HEK293 (cell line): Measurements from ENCODE around the gene EXTL1.

Source experiments
- CTCF ChIA-PET: fragments of 350-600 bp; formaldehyde crosslinking; extraction: SDS; loops from one replicate; lab custom pipeline; 2021; ENCODE audit warnings: antibody characterized with exemption; lab: Yijun Ruan, JAX
- POLR2A ChIA-PET: fragments of 300-600 bp; formaldehyde crosslinking; extraction: SDS; loops from one replicate; lab custom pipeline; 2020; ENCODE audit warnings: antibody characterized with exemption, inconsistent platforms; lab: Yijun Ruan, JAX
- H3K27ac ChIP-seq: fragments of 200-500 bp; sonication (Bioruptor generic); 2 replicates; pipeline ENCODE4 v1.5.1; 2014; ENCODE audit warnings: low read depth, low read length, control low read depth, inconsistent platforms; ENCODE audit errors: extremely low read depth
- H3K36me3 ChIP-seq, 2 experiments: fragments of 200-500 bp in 1 of 2; sonication (Bioruptor generic) in 1 of 2; 1 replicate in 1 of 2; 2 replicates in 1 of 2; pipeline ENCODE4 v1.5.1; 2014 to 2017; ENCODE audit warnings: inconsistent platforms in 2 of 2, low read length in 2 of 2; ENCODE audit not compliant: control insufficient read depth in 2 of 2, insufficient read depth in 1 of 2
- H3K4me1 ChIP-seq: fragments of 200-500 bp; sonication (Bioruptor generic); 2 replicates; pipeline ENCODE4 v1.5.1; 2014; ENCODE audit warnings: mild to moderate bottlenecking, low read length, inconsistent platforms; ENCODE audit not compliant: control insufficient read depth, insufficient read depth
- H3K4me3 ChIP-seq: 2 replicates; pipeline ENCODE4 v1.5.1; 2011; ENCODE audit warnings: low read depth, mild to moderate bottlenecking, control low read depth, low read length, moderate library complexity
- H3K9me3 ChIP-seq: fragments of 200-500 bp; sonication (Bioruptor generic); 2 replicates; pipeline ENCODE4 v1.5.1; 2014; ENCODE audit warnings: low read depth, low read length, inconsistent platforms; ENCODE audit not compliant: control insufficient read depth, insufficient read depth
- OSR2 ChIP-seq: fragments of 450-650 bp; formaldehyde crosslinking; IDR thresholded peaks from 2 replicates; pipeline ENCODE4 v1.5.1; 2016; ENCODE audit warnings: missing biosample characterization, missing genetic modification characterization
- SP3 ChIP-seq: fragments of 450-650 bp; formaldehyde crosslinking; IDR thresholded peaks from 2 replicates; pipeline ENCODE4 v1.5.1; 2016; ENCODE audit warnings: missing biosample characterization, missing genetic modification characterization
- ZFHX2 ChIP-seq: fragments of 450-650 bp; formaldehyde crosslinking; conservative IDR thresholded peaks from 2 replicates; pipeline ENCODE4 v1.5.1; 2016; ENCODE audit warnings: missing biosample characterization, missing genetic modification characterization
- ZNF112 ChIP-seq: fragments of 450-650 bp; formaldehyde crosslinking; IDR thresholded peaks from 2 replicates; pipeline ENCODE4 v1.5.0; 2017; ENCODE audit warnings: missing biosample characterization, missing genetic modification characterization
- ZNF214 ChIP-seq: fragments of 450-650 bp; formaldehyde crosslinking; IDR thresholded peaks from 2 replicates; pipeline ENCODE4 v1.5.1; 2017; ENCODE audit warnings: missing biosample characterization, mild to moderate bottlenecking, missing genetic modification characterization, borderline replicate concordance
- ZNF37A ChIP-seq: fragments of 450-650 bp; IDR thresholded peaks from 2 replicates; pipeline ENCODE4 v1.5.1; 2018; ENCODE audit warnings: missing biosample characterization, missing genetic modification characterization
- ZNF529 ChIP-seq: fragments of 450-650 bp; formaldehyde crosslinking; IDR thresholded peaks from 2 replicates; pipeline ENCODE4 v1.5.1; 2017; ENCODE audit warnings: missing genetic modification characterization, missing biosample characterization; ENCODE audit not compliant: insufficient replicate concordance
- ZNF544 ChIP-seq: fragments of 450-650 bp; formaldehyde crosslinking; IDR thresholded peaks from 2 replicates; pipeline ENCODE4 v1.5.0; 2017; ENCODE audit warnings: missing biosample characterization, missing genetic modification characterization
- ZNF549 ChIP-seq: fragments of 450-650 bp; IDR thresholded peaks from 2 replicates; pipeline ENCODE4 v1.5.1; 2018; ENCODE audit warnings: missing biosample characterization, missing genetic modification characterization, mild to moderate bottlenecking, inconsistent platforms, moderate library complexity
- ZNF660 ChIP-seq: fragments of 450-650 bp; IDR thresholded peaks from 2 replicates; pipeline ENCODE4 v1.5.1; 2018; ENCODE audit warnings: missing biosample characterization, mild to moderate bottlenecking, missing genetic modification characterization
- TF ChIP-seq, protein P1 (sequence below): fragments of 450-650 bp; formaldehyde crosslinking; IDR thresholded peaks from 2 replicates; pipeline ENCODE4 v1.5.0; 2017; ENCODE audit warnings: missing biosample characterization, missing genetic modification characterization, borderline replicate concordance
- TF ChIP-seq, protein P2 (sequence below): sonication (generic); formaldehyde crosslinking; IDR thresholded peaks from 2 replicates; pipeline ENCODE4 v1.8.1; 2022; ENCODE audit warnings: mild to moderate bottlenecking, moderate library complexity, missing genetic modification reagents
- TF ChIP-seq, protein P3 (sequence below): fragments of 450-650 bp; formaldehyde crosslinking; IDR thresholded peaks from 2 replicates; pipeline ENCODE4 v1.5.1; 2016; ENCODE audit warnings: missing biosample characterization, missing genetic modification characterization, borderline replicate concordance

Gene EXTL1

DNA sequence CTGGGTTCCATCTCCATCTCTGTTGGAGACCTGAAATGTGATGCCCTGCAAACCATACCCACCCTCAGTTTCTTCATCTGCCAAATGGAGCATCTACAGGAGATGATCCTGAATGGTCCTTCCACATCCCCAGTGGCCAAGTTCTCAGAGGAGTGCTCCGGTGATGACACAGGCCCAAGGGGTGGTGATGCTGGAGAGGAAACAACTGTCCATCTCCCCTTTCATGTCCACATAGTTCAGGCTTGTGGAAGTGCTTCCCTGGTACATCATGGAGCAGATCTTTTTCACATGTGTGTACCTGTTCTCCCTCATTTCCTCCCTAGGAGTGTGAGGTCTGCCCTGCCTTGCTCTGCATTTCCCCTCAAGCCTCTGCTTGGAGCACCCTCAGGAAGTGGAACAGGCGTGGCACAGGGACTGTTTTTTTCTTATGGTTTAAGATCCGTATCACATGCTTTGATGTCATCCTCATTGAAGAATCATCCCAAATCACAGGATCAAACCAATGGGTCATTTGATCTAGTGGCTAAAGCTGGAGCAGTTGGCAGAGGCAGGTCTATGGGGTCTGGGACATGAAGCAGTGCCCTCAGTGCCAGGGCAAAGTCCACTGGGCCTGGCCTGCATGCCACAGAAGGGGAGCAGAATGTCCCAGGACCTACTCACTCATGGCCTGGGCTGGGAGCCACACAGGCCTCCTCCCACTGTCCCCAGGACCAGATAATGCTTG lies 54.0 kb downstream of the EXTL1 start:
- Histone ChIP-seq H3K4me1 (no peaks in the 10 kb centered on the region), H3K4me3 (no peak overlapping the region), H3K36me3 (no peaks in the 10 kb centered on the region), H3K27ac (no peak overlapping the region), H3K9me3 (no peaks in the 10 kb centered on the region)
- TF ChIP-seq ZNF112 (tag by site-specific recombination) (no peak), ZNF214 (no peak), OSR2 (tag by site-specific recombination) (no peak), ZNF37A (tag by site-specific recombination) (no peak), ZFHX2 (tag by site-specific recombination) (no peak), SP3 (tag by site-specific recombination) (no peak)
- TF ChIP-seq, protein P1, sequence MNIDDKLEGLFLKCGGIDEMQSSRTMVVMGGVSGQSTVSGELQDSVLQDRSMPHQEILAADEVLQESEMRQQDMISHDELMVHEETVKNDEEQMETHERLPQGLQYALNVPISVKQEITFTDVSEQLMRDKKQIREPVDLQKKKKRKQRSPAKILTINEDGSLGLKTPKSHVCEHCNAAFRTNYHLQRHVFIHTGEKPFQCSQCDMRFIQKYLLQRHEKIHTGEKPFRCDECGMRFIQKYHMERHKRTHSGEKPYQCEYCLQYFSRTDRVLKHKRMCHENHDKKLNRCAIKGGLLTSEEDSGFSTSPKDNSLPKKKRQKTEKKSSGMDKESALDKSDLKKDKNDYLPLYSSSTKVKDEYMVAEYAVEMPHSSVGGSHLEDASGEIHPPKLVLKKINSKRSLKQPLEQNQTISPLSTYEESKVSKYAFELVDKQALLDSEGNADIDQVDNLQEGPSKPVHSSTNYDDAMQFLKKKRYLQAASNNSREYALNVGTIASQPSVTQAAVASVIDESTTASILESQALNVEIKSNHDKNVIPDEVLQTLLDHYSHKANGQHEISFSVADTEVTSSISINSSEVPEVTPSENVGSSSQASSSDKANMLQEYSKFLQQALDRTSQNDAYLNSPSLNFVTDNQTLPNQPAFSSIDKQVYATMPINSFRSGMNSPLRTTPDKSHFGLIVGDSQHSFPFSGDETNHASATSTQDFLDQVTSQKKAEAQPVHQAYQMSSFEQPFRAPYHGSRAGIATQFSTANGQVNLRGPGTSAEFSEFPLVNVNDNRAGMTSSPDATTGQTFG (tag by site-specific recombination) = no peak
- POLR2A ChIA-PET = no interaction called here
- CTCF ChIA-PET = no interaction called here

DNA sequence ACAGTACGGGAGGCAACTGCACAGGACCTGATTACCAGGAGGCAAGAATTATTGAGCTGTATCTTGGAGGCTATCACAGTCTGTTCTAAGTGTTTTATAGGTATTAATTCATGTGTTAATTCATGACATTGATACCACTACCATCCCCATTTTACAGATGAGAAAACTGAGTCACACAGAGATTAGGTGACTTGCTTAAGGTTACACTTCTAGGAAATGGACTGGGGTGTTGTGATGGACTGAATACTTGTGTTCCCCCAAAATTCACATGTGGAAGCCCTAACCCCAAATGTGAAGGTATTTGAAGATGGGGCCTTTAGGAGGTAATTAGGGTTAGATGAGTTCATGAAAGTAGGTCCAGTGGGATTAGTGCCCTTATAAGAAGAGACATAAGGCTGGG lies 55.9 kb downstream of the EXTL1 start:
- no peak for TF ChIP-seq ZNF544 (tag by site-specific recombination)
- no peak for TF ChIP-seq ZNF549 (tag by site-specific recombination)
- TF ChIP-seq, protein P2, sequence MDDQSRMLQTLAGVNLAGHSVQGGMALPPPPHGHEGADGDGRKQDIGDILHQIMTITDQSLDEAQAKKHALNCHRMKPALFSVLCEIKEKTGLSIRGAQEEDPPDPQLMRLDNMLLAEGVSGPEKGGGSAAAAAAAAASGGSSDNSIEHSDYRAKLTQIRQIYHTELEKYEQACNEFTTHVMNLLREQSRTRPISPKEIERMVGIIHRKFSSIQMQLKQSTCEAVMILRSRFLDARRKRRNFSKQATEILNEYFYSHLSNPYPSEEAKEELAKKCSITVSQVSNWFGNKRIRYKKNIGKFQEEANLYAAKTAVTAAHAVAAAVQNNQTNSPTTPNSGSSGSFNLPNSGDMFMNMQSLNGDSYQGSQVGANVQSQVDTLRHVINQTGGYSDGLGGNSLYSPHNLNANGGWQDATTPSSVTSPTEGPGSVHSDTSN (CRISPR knock-in tag) = no peak
- TF ChIP-seq ZNF660 (tag by site-specific recombination) = no peak
- no peak for TF ChIP-seq ZNF529 (tag by site-specific recombination)
- TF ChIP-seq, protein P3, sequence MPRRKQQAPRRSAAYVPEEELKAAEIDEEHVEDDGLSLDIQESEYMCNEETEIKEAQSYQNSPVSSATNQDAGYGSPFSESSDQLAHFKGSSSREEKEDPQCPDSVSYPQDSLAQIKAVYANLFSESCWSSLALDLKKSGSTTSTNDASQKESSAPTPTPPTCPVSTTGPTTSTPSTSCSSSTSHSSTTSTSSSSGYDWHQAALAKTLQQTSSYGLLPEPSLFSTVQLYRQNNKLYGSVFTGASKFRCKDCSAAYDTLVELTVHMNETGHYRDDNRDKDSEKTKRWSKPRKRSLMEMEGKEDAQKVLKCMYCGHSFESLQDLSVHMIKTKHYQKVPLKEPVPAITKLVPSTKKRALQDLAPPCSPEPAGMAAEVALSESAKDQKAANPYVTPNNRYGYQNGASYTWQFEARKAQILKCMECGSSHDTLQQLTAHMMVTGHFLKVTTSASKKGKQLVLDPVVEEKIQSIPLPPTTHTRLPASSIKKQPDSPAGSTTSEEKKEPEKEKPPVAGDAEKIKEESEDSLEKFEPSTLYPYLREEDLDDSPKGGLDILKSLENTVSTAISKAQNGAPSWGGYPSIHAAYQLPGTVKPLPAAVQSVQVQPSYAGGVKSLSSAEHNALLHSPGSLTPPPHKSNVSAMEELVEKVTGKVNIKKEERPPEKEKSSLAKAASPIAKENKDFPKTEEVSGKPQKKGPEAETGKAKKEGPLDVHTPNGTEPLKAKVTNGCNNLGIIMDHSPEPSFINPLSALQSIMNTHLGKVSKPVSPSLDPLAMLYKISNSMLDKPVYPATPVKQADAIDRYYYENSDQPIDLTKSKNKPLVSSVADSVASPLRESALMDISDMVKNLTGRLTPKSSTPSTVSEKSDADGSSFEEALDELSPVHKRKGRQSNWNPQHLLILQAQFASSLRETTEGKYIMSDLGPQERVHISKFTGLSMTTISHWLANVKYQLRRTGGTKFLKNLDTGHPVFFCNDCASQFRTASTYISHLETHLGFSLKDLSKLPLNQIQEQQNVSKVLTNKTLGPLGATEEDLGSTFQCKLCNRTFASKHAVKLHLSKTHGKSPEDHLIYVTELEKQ = no peak
- Histone ChIP-seq H3K9me3 (no peaks in the 10 kb centered on the region), H3K36me3 (no peaks in the 10 kb centered on the region), H3K4me3 (no peak overlapping the region), H3K4me1 (no peaks in the 10 kb centered on the region), H3K27ac (no peak overlapping the region)
- ChIA-PET CTCF (interaction anchor here (1.2 to 1.6 kb wide), 3 partner anchors 8 to 157 kb away, joined by 3 to 5 read pairs (median 3); partner anchors contain the start of gene CEP85), POLR2A (no interaction called here)
